Peyer's patch (tissue), 4 donors: ENCODE data around the gene LRRC8C.

Experiments used
- CTCF ChIP-seq, 6 experiments: fragments of 450-650 bp in 4 of 6; fragments of 200-600 bp in 2 of 6; sonication (generic) in 1 of 6; IDR thresholded peaks; one replicate each; pipeline ENCODE4 v1.5.1; 2017 to 2019; ENCODE audit warnings: antibody characterized with exemption in 6 of 6, mild to moderate bottlenecking in 3 of 6, moderate library complexity in 1 of 6
- POLR2A ChIP-seq, 2 donors: fragments of 450-650 bp; IDR thresholded peaks; one replicate each; pipeline ENCODE4 v1.5.1; 2017; ENCODE audit warnings: antibody characterized with exemption in 2 of 2, mild to moderate bottlenecking in 2 of 2, moderate library complexity in 2 of 2

GRCh38 chr1:89605692-89606091 lies 27.2 kb upstream of the LRRC8C start:
- TF ChIP-seq POLR2A (IDR thresholded peaks at IDR 0.05) (no peak), CTCF (IDR thresholded peaks at IDR 0.05) (no peak)
